H9 (cell line): ENCODE results near the gene LPCAT2. TPM values are rescaled to one million over a fixed set of nuclear protein-coding genes. Genes with fewer than 3 reads are reported as not detected.

Source experiments
- DNase-seq: peaks from one replicate; pipeline ENCODE4 v3.0.0-alpha.2; 2017
- H2AFZ ChIP-seq: one replicate; pipeline ENCODE4 v1.6.1; 2013; ENCODE audit warnings: mild to moderate bottlenecking, low read length, control low read depth, moderate library complexity
- H2AK5ac ChIP-seq: 2 replicates; pipeline ENCODE4 v1.6.1; 2013; ENCODE audit warnings: low read length, control low read depth, mixed read lengths; ENCODE audit not compliant: insufficient read length
- H2BK120ac ChIP-seq: one replicate; pipeline ENCODE4 v1.6.1; 2013; ENCODE audit warnings: low read depth, mild to moderate bottlenecking, low read length, control low read depth, inconsistent platforms; ENCODE audit not compliant: poor library complexity, severe bottlenecking
- H2BK12ac ChIP-seq: 2 replicates; pipeline ENCODE4 v1.6.1; 2013; ENCODE audit warnings: low read length, control low read depth, mixed read lengths, low read depth; ENCODE audit not compliant: insufficient read length
- H2BK15ac ChIP-seq: 2 replicates; pipeline ENCODE4 v1.6.1; 2013; ENCODE audit warnings: low read depth, low read length, control low read depth
- H2BK20ac ChIP-seq: one replicate; pipeline ENCODE4 v1.6.1; 2013; ENCODE audit warnings: low read depth, mild to moderate bottlenecking, low read length, control low read depth, inconsistent platforms; ENCODE audit not compliant: poor library complexity, severe bottlenecking
- H2BK5ac ChIP-seq: 2 replicates; pipeline ENCODE4 v1.6.1; 2013; ENCODE audit warnings: low read length, control low read depth, mixed read lengths; ENCODE audit not compliant: insufficient read length
- H3K14ac ChIP-seq: 2 replicates; pipeline ENCODE4 v1.6.1; 2013; ENCODE audit warnings: low read length, control low read depth; ENCODE audit not compliant: insufficient read depth
- H3K18ac ChIP-seq: 2 replicates; pipeline ENCODE4 v1.6.1; 2013; ENCODE audit warnings: low read depth, mild to moderate bottlenecking, mixed read lengths, low read length, control low read depth; ENCODE audit not compliant: insufficient read length
- H3K23ac ChIP-seq: 2 replicates; pipeline ENCODE4 v1.6.1; 2013; ENCODE audit warnings: low read length, control low read depth, mixed read lengths, low read depth; ENCODE audit not compliant: insufficient read length
- H3K23me2 ChIP-seq: 2 replicates; pipeline ENCODE4 v1.6.1; 2013; ENCODE audit warnings: low read depth, mild to moderate bottlenecking, mixed read lengths, low read length, control low read depth; ENCODE audit not compliant: insufficient read length, poor library complexity, severe bottlenecking
- H3K27ac ChIP-seq: 2 replicates; pipeline ENCODE4 v1.5.1; 2013; ENCODE audit warnings: low read length, control low read depth, mixed read lengths, low read depth; ENCODE audit not compliant: insufficient read length
- H3K27me3 ChIP-seq: 2 replicates; pipeline ENCODE4 v1.6.1; 2013; ENCODE audit warnings: low read length, control low read depth, inconsistent platforms; ENCODE audit not compliant: insufficient read depth
- H3K4ac ChIP-seq: 2 replicates; pipeline ENCODE4 v1.6.1; 2013; ENCODE audit warnings: low read depth, mild to moderate bottlenecking, control low read depth, inconsistent platforms, low read length, moderate library complexity
- H3K4me1 ChIP-seq: 2 replicates; pipeline ENCODE4 v1.6.1; 2013; ENCODE audit warnings: low read length, control low read depth, inconsistent platforms; ENCODE audit not compliant: insufficient read depth
- H3K4me2 ChIP-seq: 2 replicates; pipeline ENCODE4 v1.6.1; 2013; ENCODE audit warnings: low read length, control low read depth, mixed read lengths; ENCODE audit not compliant: insufficient read length, insufficient read depth
- H3K56ac ChIP-seq: 2 replicates; pipeline ENCODE4 v1.6.1; 2013; ENCODE audit warnings: low read depth, mild to moderate bottlenecking, mixed read lengths, low read length, control low read depth; ENCODE audit not compliant: insufficient read length
- H3K79me1 ChIP-seq: 2 replicates; pipeline ENCODE4 v1.6.1; 2013; ENCODE audit warnings: low read depth, mild to moderate bottlenecking, moderate library complexity, low read length, control low read depth, inconsistent platforms; ENCODE audit not compliant: insufficient read depth, poor library complexity, severe bottlenecking
- H3K79me2 ChIP-seq: 2 replicates; pipeline ENCODE4 v1.6.1; 2013; ENCODE audit warnings: low read length, control low read depth, inconsistent platforms; ENCODE audit not compliant: insufficient read depth
- H3K9ac ChIP-seq: 2 replicates; pipeline ENCODE4 v1.6.1; 2013; ENCODE audit warnings: low read length, control low read depth, mixed read lengths; ENCODE audit not compliant: insufficient read length; ENCODE audit errors: extremely low read depth
- H3K9me3 ChIP-seq: one replicate; pipeline ENCODE4 v1.6.1; 2013; ENCODE audit warnings: low read depth, low read length, inconsistent platforms; ENCODE audit not compliant: control insufficient read depth
- H3T11ph ChIP-seq: one replicate; pipeline ENCODE4 v1.6.1; 2013; ENCODE audit warnings: mild to moderate bottlenecking, low read length, control low read depth, inconsistent platforms
- H4K20me1 ChIP-seq: one replicate; pipeline ENCODE4 v1.6.1; 2013; ENCODE audit not compliant: control insufficient read depth, insufficient read length, insufficient read depth
- H4K5ac ChIP-seq: 2 replicates; pipeline ENCODE4 v1.6.1; 2013; ENCODE audit warnings: low read depth, mild to moderate bottlenecking, mixed read lengths, low read length, control low read depth; ENCODE audit not compliant: insufficient read length
- H4K8ac ChIP-seq: replicated peaks from 2 replicates; pipeline ENCODE4 v1.6.1; 2013; ENCODE audit warnings: low read length, control low read depth, mixed read lengths, low read depth; ENCODE audit not compliant: insufficient read length
- H4K91ac ChIP-seq: 2 replicates; pipeline ENCODE4 v1.6.1; 2013; ENCODE audit warnings: low read depth, mild to moderate bottlenecking, moderate library complexity, mixed read lengths, low read length, control low read depth; ENCODE audit not compliant: insufficient read length
- H3K27ac Mint-ChIP-seq, 3 experiments: 2 replicates in 2 of 3; 3 replicates in 1 of 3; pipeline ENCODE4 v1.8.0; 2020 to 2021; ENCODE audit warnings: mixed read lengths in 3 of 3, mild to moderate bottlenecking in 1 of 3, moderate library complexity in 1 of 3
- H3K27me3 Mint-ChIP-seq: 2 replicates; pipeline ENCODE4 v1.8.0; 2021; ENCODE audit warnings: low read depth, mild to moderate bottlenecking, moderate library complexity, mixed read lengths
- H3K36me3 Mint-ChIP-seq, 3 experiments: 2 replicates in 2 of 3; 3 replicates in 1 of 3; pipeline ENCODE4 v1.8.0; 2020 to 2021; ENCODE audit warnings: low read depth in 3 of 3, mixed read lengths in 3 of 3; ENCODE audit not compliant: insufficient read depth in 1 of 3
- H3K4me1 Mint-ChIP-seq, 2 experiments: 2 replicates each; pipeline ENCODE4 v1.8.0; 2020; ENCODE audit warnings: mixed read lengths in 2 of 2
- H3K4me3 Mint-ChIP-seq, 2 experiments: 2 replicates in 1 of 2; 3 replicates in 1 of 2; pipeline ENCODE4 v1.8.0; 2020 to 2021; ENCODE audit warnings: mild to moderate bottlenecking in 2 of 2, mixed read lengths in 2 of 2, moderate library complexity in 1 of 2
- H3K9me3 Mint-ChIP-seq, 2 experiments: 2 replicates in 1 of 2; 3 replicates in 1 of 2; pipeline ENCODE4 v1.8.0; 2020; ENCODE audit warnings: mild to moderate bottlenecking in 2 of 2, mixed read lengths in 2 of 2, moderate library complexity in 1 of 2
- CTCF ChIP-seq: fragments of 200-600 bp; sonication (generic); conservative IDR thresholded peaks from 3 replicates; pipeline ENCODE4 v1.8.0; 2021; ENCODE audit warnings: antibody characterized with exemption, mild to moderate bottlenecking
- WGBS: extraction: QIAGEN DNeasy Blood & Tissue Kit; methylation state at CpG from one replicate; pipeline ENCODE4 v1.1.7; 2013; ENCODE audit warnings: missing lambda C conversion rate, low lambda C conversion rate, mixed read lengths; ENCODE audit not compliant: insufficient read length; ENCODE audit errors: extremely low coverage; 5-methylcytosine and 5-hydroxymethylcytosine counted together
- total RNA-seq: library from RNA; stranded (reverse); gene quantifications from 2 replicates; pipeline ENCODE4 v1.2.1, GENCODE V29; 2021

LPCAT2 gene
- total RNA-seq, 1 experiment from 2014 or later, result 2.8 TPM

- H2BK120ac ChIP-seq, result no peak within 1 kb of the TSS
- H3T11ph ChIP-seq, result no peak within 1 kb of the TSS
- no peak within 1 kb of the TSS for H3K18ac ChIP-seq
- H4K8ac ChIP-seq, result no peak within 1 kb of the TSS
- no peak within 1 kb of the TSS for H2BK12ac ChIP-seq
- no peaks in the 10 kb centered on the region for H4K20me1 ChIP-seq
- H3K4me1 ChIP-seq, result no peaks in the 10 kb centered on the region
- no peak within 1 kb of the TSS for H4K5ac ChIP-seq
- no peak within 1 kb of the TSS for H4K91ac ChIP-seq
- no peaks in the 10 kb centered on the region for H3K27me3 ChIP-seq
- no peak within 1 kb of the TSS for H3K27ac ChIP-seq
- H3K36me3 Mint-ChIP-seq, result no peaks in the 10 kb centered on the region
- H2BK15ac ChIP-seq, result no peak within 1 kb of the TSS
- H3K4me3 Mint-ChIP-seq, result no peak within 1 kb of the TSS
- H3K14ac ChIP-seq, result no peak within 1 kb of the TSS
- no peak within 1 kb of the TSS for H3K4me2 ChIP-seq
- H3K79me1 ChIP-seq, result no peaks in the 10 kb centered on the region
- no peak within 1 kb of the TSS for H3K9ac ChIP-seq
- no peak within 1 kb of the TSS for H2BK20ac ChIP-seq
- no peak for TF ChIP-seq CTCF
- H3K79me2 ChIP-seq, result no peaks in the 10 kb centered on the region
- no peaks in the 10 kb centered on the region for H3K4me1 Mint-ChIP-seq
- H3K27me3 Mint-ChIP-seq, result no peaks in the 10 kb centered on the region
- H2AK5ac ChIP-seq, result no peak within 1 kb of the TSS
- no peak within 1 kb of the TSS for H3K23ac ChIP-seq
- no peaks in the 10 kb centered on the region for H3K9me3 ChIP-seq
- no CpG with 5 or more reads among the region's 9 CpGs for WGBS
- no peak within 1 kb of the TSS for H2AFZ ChIP-seq
- H3K4ac ChIP-seq, result no peak within 1 kb of the TSS
- no peak within 1 kb of the TSS for H2BK5ac ChIP-seq
- no peaks in the 10 kb centered on the region for H3K9me3 Mint-ChIP-seq
- no peak within 1 kb of the TSS for H3K56ac ChIP-seq
- no peak for DNase-seq
- H3K27ac Mint-ChIP-seq, result no peak within 1 kb of the TSS
- no peaks in the 10 kb centered on the region for H3K23me2 ChIP-seq
Measured at GRCh38 chr16:55566432-55567175, 57.7 kb downstream of the LPCAT2 start, which contains the start of gene CAPNS2. CAPNS2 (plus strand) TSS chr16:55566684; CDS start chr16:55566757, 73 bp downstream.
